ENCODE measurements around the gene CEP57L1.

Gene CEP57L1

DNA sequence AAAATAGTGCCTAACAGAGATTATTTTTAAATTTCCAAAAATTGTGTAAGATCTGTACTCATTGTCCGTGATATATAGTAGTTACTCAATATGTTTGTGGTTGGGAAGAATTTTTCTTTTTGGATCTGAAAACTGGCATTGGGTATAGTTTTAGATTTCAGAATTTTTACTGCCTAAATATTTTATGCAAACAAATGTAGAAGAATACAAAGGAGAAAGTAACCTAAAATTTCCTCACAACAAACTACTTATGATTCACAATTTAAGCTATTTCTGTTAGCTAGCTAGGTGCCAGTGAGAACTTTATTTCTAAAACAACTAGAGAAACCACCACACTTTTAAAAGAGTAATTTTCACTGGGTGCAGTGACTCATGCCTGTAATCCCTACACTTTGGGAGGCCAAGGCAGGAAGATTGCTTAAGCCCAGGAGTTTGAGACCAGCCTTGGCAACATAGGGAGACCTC lies 39.5 kb upstream of the CEP57L1 start:
- H3K36me3 ChIP-seq (replicated peaks; ENCODE audit: insufficient read depth, low read length): no peaks in the 10 kb centered on the region
- H2AFZ ChIP-seq (ENCODE audit: low read length): no peak overlapping the region
- no peaks in the 10 kb centered on the region; the same call in 1 of the 2 replicates for H3F3A ChIP-seq (ENCODE audit: insufficient read depth, low read length)
- TF ChIP-seq EZH2 (optimal IDR thresholded peaks at IDR 0.05; ENCODE audit: low read depth, low read length): no peak
- TF ChIP-seq, protein P1, sequence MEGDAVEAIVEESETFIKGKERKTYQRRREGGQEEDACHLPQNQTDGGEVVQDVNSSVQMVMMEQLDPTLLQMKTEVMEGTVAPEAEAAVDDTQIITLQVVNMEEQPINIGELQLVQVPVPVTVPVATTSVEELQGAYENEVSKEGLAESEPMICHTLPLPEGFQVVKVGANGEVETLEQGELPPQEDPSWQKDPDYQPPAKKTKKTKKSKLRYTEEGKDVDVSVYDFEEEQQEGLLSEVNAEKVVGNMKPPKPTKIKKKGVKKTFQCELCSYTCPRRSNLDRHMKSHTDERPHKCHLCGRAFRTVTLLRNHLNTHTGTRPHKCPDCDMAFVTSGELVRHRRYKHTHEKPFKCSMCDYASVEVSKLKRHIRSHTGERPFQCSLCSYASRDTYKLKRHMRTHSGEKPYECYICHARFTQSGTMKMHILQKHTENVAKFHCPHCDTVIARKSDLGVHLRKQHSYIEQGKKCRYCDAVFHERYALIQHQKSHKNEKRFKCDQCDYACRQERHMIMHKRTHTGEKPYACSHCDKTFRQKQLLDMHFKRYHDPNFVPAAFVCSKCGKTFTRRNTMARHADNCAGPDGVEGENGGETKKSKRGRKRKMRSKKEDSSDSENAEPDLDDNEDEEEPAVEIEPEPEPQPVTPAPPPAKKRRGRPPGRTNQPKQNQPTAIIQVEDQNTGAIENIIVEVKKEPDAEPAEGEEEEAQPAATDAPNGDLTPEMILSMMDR (IDR thresholded peaks at IDR 0.05; ENCODE audit: low read length): no peak
- TF ChIP-seq EZH2phosphoT487 (IDR thresholded peaks at IDR 0.05; ENCODE audit: low read length): no peak
- H3K4me1 ChIP-seq (ENCODE audit: low read length): peaks cover 36% of the 10 kb centered on the region
- H3K79me2 ChIP-seq (ENCODE audit: low read length): peaks cover 92% of the 10 kb centered on the region
- no peak for DNase-seq
- H3K9ac ChIP-seq (ENCODE audit: low read length): no peak overlapping the region
- H3K9me3 ChIP-seq (replicated peaks; ENCODE audit: insufficient read depth, low read length): no peaks in the 10 kb centered on the region
- H3K27ac ChIP-seq (ENCODE audit: low read length): no peak overlapping the region
- no peak overlapping the region for H3K4me2 ChIP-seq (ENCODE audit: low read depth, low read length)
- H3K4me3 ChIP-seq (ENCODE audit: low read length): no peak overlapping the region
- peaks cover 3% of the 10 kb centered on the region; the same call in 1 of the 2 replicates for H3K27me3 ChIP-seq (replicated peaks; ENCODE audit: insufficient read depth, low read length)
- H3K9me2 ChIP-seq (replicated peaks; ENCODE audit: insufficient read depth, low read length): no peaks in the 10 kb centered on the region
- H4K20me1 ChIP-seq (ENCODE audit: insufficient read depth, low read length): no peaks in the 10 kb centered on the region

DNA sequence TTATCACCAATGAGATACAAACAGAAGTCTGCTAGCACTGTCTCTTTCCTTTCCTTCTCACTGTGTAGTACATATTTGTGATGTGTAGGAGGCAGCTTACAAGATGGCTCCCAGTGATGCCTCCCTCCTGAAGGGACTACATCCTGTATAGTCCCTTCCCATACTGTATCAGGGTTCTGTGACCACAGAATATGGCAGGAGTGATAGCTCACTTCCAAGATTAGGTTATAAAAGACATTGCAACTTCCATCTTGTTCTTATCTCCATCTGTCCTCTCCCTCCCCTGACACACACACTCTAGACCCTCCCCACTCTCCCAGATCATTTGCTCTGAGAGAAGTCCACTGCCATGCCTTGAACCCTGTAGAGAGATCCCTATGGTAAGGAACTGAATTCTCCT lies 38.6 kb upstream of the CEP57L1 start:
- Histone ChIP-seq H3K79me2 (ENCODE audit: low read length) (peaks cover 88% of the 10 kb centered on the region), H3K36me3 (replicated peaks; ENCODE audit: insufficient read depth, low read length) (no peaks in the 10 kb centered on the region), H3K9ac (ENCODE audit: low read length) (no peak overlapping the region), H3K4me2 (ENCODE audit: low read depth, low read length) (no peak overlapping the region), H2AFZ (ENCODE audit: low read length) (no peak overlapping the region), H4K20me1 (ENCODE audit: insufficient read depth, low read length) (no peaks in the 10 kb centered on the region), H3F3A (ENCODE audit: insufficient read depth, low read length) (no peaks in the 10 kb centered on the region; the same call in 1 of the 2 replicates), H3K27ac (ENCODE audit: low read length) (no peak overlapping the region), H3K4me3 (ENCODE audit: low read length) (no peak overlapping the region), H3K27me3 (replicated peaks; ENCODE audit: insufficient read depth, low read length) (no peaks in the 10 kb centered on the region), H3K9me2 (replicated peaks; ENCODE audit: insufficient read depth, low read length) (no peaks in the 10 kb centered on the region), H3K4me1 (ENCODE audit: low read length) (peaks cover 30% of the 10 kb centered on the region), H3K9me3 (replicated peaks; ENCODE audit: insufficient read depth, low read length) (no peaks in the 10 kb centered on the region)
- no peak for DNase-seq
- TF ChIP-seq, protein P1 (IDR thresholded peaks at IDR 0.05; ENCODE audit: low read length): no peak
- TF ChIP-seq EZH2 (optimal IDR thresholded peaks at IDR 0.05; ENCODE audit: low read depth, low read length) (no peak), EZH2phosphoT487 (IDR thresholded peaks at IDR 0.05; ENCODE audit: low read length) (no peak)

DNA sequence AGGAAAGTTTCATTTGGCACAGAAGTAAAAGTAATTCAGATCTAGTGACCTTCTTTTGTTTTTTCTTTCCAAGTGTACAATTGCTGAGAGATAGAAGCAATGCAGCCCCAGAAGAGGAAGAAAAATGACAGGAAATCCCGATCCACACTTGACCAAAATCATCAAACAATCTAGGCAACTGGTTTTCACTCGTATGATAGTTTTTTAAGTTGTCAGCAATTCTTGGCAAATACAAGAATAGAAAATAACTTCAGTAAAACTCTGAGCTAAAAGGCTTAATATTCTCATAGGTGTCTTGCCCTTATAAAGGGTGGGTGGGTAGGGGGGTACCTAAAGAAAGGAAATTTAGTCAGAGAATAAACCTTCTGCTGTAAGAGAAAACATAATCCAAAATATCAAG lies 36.7 kb upstream of the CEP57L1 start:
- no peaks in the 10 kb centered on the region for H3K27me3 ChIP-seq (replicated peaks; ENCODE audit: insufficient read depth, low read length)
- TF ChIP-seq EZH2 (optimal IDR thresholded peaks at IDR 0.05; ENCODE audit: low read depth, low read length) (no peak), EZH2phosphoT487 (IDR thresholded peaks at IDR 0.05; ENCODE audit: low read length) (no peak)
- TF ChIP-seq, protein P1 (IDR thresholded peaks at IDR 0.05; ENCODE audit: low read length): no peak
- H3K36me3 ChIP-seq (replicated peaks; ENCODE audit: insufficient read depth, low read length): no peaks in the 10 kb centered on the region
- H3K4me3 ChIP-seq (ENCODE audit: low read length): no peak overlapping the region
- no peak overlapping the region for H2AFZ ChIP-seq (ENCODE audit: low read length)
- H3K4me1 ChIP-seq (ENCODE audit: low read length): peaks cover 22% of the 10 kb centered on the region
- H4K20me1 ChIP-seq (ENCODE audit: insufficient read depth, low read length): peaks cover 3% of the 10 kb centered on the region; the same call in 1 of the 2 replicates
- H3K9me2 ChIP-seq (replicated peaks; ENCODE audit: insufficient read depth, low read length): no peaks in the 10 kb centered on the region
- no peak overlapping the region for H3K9ac ChIP-seq (ENCODE audit: low read length)
- peaks cover 88% of the 10 kb centered on the region for H3K79me2 ChIP-seq (ENCODE audit: low read length)
- no peaks in the 10 kb centered on the region for H3F3A ChIP-seq (ENCODE audit: insufficient read depth, low read length)
- no peak for DNase-seq
- no peak overlapping the region for H3K4me2 ChIP-seq (ENCODE audit: low read depth, low read length)
- H3K9me3 ChIP-seq (replicated peaks; ENCODE audit: insufficient read depth, low read length): no peaks in the 10 kb centered on the region
- H3K27ac ChIP-seq (ENCODE audit: low read length): no peak overlapping the region
